Activated CD8-positive, alpha-beta T cell treated with anti-CD3 and anti-CD28 coated beads for 36 hours (primary cell): ENCODE data around the gene SMIM17. TPM values are rescaled to one million over a fixed set of nuclear protein-coding genes. Genes with fewer than 3 reads are reported as not detected.

Experiments used
- ATAC-seq: fragments of 200-7000 bp; cut with Tn5 transposase; one replicate; pipeline ENCODE4 v1.10.0; 2021; ENCODE audit warnings: mild to moderate bottlenecking, moderate library complexity
- CTCF ChIA-PET: fragments of 350-600 bp; sonication (Branson Sonifier 250); formaldehyde crosslinking; loops from one replicate; lab custom pipeline; 2021; ENCODE audit warnings: antibody characterized with exemption; lab: Charles Lee
- POLR2A ChIA-PET: fragments of 350-600 bp; sonication (Branson Sonifier 250); formaldehyde crosslinking; loops from one replicate; lab custom pipeline; 2021; ENCODE audit warnings: antibody characterized with exemption; lab: Charles Lee
- DNase-seq: peaks from one replicate; pipeline ENCODE4 v3.0.0-alpha.2; 2020
- H3K27ac Mint-ChIP-seq: one replicate; pipeline ENCODE4 v1.8.0; 2021; ENCODE audit warnings: mild to moderate bottlenecking, mixed read lengths
- H3K27me3 Mint-ChIP-seq: one replicate; pipeline ENCODE4 v1.8.0; 2021; ENCODE audit warnings: mixed read lengths
- H3K36me3 Mint-ChIP-seq: one replicate; pipeline ENCODE4 v1.8.0; 2021; ENCODE audit warnings: low read depth, mixed read lengths
- H3K4me1 Mint-ChIP-seq: one replicate; pipeline ENCODE4 v1.8.0; 2021; ENCODE audit warnings: low read depth, mixed read lengths
- H3K4me3 Mint-ChIP-seq: one replicate; pipeline ENCODE4 v1.8.0; 2021; ENCODE audit warnings: mild to moderate bottlenecking, moderate library complexity, mixed read lengths
- H3K9me3 Mint-ChIP-seq: one replicate; pipeline ENCODE4 v1.8.0; 2021; ENCODE audit warnings: mixed read lengths
- intact Hi-C: fragments of 100-400 bp; cut with micrococcal nuclease; formaldehyde crosslinking; loops from one replicate; pipeline ENCODE4 v1.10.0; 2022
- total RNA-seq, 2 experiments: library from RNA; stranded (reverse); gene quantifications; one replicate each; pipeline ENCODE4 v1.2.3, GENCODE V29; 2021
- TF ChIP-seq, protein P1 (sequence below): fragments of 200-600 bp; IDR thresholded peaks from one replicate; pipeline ENCODE4 v1.8.0; 2022; ENCODE audit warnings: antibody characterized with exemption, mild to moderate bottlenecking

The SMIM17 gene
- not detected for total RNA-seq

DNA sequence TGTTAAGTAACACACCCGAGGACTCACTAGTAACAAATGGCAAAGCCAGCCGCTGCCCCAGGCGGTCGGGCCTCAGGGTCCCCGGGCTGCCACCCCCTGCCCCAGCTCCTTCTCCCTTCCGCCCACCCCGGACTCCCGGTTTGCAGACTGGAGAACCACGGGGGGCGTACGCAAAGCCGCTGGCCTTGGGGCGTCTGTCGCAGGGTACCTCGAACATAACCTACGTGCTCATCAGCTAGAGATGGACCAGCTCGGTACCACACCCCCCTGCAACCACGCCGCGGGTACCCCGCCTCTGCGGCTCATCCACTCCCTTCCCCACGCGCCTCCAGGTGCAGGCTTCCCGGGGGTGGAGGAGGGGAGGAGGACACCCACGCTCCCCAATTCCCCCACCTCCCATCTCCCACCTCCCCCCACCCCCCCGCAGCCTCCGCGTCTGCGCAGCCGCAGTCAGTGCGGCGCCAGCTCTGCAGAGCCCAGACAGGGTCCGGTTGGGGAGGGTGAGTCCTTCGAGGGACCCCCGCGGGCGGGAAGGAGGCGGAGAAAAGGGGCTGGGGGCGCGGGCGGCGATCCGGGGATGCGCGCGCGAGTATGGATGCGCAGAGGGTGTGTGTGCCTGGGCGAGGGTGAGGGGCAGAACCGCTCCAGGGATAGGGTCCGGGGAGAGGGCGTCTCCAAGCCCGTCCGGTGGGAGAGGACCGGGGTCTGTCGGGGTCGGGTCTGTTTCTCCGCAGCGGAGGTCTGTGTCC, at the start of gene SMIM17:
Gene SMIM17 (plus strand): TSS at position 449 of the 749 bp plus-strand sequence. CDS start 2,509 bp downstream, outside the sequence.
- Mint-ChIP-seq H3K36me3 (peaks cover 27% of the 10 kb centered on the region), H3K27me3 (peaks cover 16% of the 10 kb centered on the region), H3K4me1 (no peaks in the 10 kb centered on the region), H3K4me3 (no peak within 1 kb of the TSS), H3K9me3 (peaks cover 57% of the 10 kb centered on the region), H3K27ac (no peak within 1 kb of the TSS)
- POLR2A ChIA-PET: interaction anchor here (1.1 kb wide), 1 partner anchor 12 kb away, joined by 3 read pairs; no protein-coding TSS in a partner anchor
- ATAC-seq: no peak
- DNase-seq: no peak
- TF ChIP-seq, protein P1, sequence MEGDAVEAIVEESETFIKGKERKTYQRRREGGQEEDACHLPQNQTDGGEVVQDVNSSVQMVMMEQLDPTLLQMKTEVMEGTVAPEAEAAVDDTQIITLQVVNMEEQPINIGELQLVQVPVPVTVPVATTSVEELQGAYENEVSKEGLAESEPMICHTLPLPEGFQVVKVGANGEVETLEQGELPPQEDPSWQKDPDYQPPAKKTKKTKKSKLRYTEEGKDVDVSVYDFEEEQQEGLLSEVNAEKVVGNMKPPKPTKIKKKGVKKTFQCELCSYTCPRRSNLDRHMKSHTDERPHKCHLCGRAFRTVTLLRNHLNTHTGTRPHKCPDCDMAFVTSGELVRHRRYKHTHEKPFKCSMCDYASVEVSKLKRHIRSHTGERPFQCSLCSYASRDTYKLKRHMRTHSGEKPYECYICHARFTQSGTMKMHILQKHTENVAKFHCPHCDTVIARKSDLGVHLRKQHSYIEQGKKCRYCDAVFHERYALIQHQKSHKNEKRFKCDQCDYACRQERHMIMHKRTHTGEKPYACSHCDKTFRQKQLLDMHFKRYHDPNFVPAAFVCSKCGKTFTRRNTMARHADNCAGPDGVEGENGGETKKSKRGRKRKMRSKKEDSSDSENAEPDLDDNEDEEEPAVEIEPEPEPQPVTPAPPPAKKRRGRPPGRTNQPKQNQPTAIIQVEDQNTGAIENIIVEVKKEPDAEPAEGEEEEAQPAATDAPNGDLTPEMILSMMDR: no peak
- intact Hi-C loops: no loop called here
- CTCF ChIA-PET: no interaction called here

GRCh38 chr19:56594446-56594782, 48.5 kb upstream of the SMIM17 start:
- peaks cover 35% of the 10 kb centered on the region for H3K9me3 Mint-ChIP-seq
- intact Hi-C loops: no loop called here
- peaks cover 30% of the 10 kb centered on the region for H3K36me3 Mint-ChIP-seq
- H3K27ac Mint-ChIP-seq: peak overlapping the region; percentile 75
- CTCF ChIA-PET: no interaction called here
- H3K27me3 Mint-ChIP-seq: no peaks in the 10 kb centered on the region
- H3K4me3 Mint-ChIP-seq: peak overlapping the region; percentile 83
- DNase-seq: no peak
- TF ChIP-seq, protein P1: no peak
- H3K4me1 Mint-ChIP-seq: peaks cover 6% of the 10 kb centered on the region
- POLR2A ChIA-PET: interaction anchor here (1.0 kb wide), 1 partner anchor 28 kb away, joined by 3 read pairs; the partner anchor contains the start of gene ZNF470
- ATAC-seq: no peak

DNA sequence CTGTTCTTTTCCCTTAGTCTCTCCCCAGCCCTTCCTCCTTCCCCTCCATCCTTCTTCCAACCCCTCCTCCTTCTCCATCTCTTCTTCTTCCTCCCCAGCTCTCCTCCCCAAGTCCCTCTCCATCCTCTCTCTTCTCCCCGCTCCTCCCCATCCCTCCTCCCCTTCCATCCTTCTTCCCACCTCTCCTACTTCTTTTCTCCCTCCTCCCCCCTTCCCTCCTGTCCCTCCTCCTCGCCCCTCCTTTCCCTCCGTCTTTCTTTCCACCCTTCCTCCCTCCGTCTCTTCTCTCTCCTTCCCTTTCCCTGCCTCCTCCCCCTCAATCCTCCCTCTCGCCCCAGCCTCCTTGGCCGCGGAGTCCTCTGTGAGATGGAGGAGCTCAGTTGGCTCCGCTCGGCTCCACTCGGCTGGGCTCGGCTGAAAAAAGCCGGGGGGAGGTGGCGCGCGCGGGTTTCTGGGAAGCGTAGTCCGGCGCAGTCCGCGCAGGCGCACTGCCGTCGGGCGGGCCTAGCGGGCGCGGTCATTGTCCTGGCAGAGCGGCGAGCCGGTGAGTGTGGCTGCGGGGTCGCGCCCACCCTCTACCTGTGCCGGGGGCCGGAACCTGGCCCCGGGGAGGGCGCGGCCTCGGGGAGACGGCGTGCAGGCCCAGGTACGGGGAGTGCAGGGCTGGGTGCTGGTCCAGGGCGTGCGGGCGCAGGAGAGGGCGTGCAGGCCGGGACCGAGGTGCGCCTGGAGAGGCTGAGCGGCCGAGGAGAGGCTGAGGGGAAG, 48.0 kb upstream of the SMIM17 start, which contains the start of gene ZNF71:
Gene ZNF71 (plus strand): TSS at position 520 of the 765 bp plus-strand sequence. CDS start 6,257 bp downstream, outside the sequence.
- H3K4me3 Mint-ChIP-seq: peak within 1 kb of the TSS; percentile 83
- H3K9me3 Mint-ChIP-seq: peaks cover 35% of the 10 kb centered on the region
- no peaks in the 10 kb centered on the region for H3K27me3 Mint-ChIP-seq
- H3K36me3 Mint-ChIP-seq: peaks cover 32% of the 10 kb centered on the region
- DNase-seq (peak; percentile 93), ATAC-seq (peak; percentile 98)
- peak within 1 kb of the TSS; percentile 75 for H3K27ac Mint-ChIP-seq
- intact Hi-C loops: no loop called here
- peaks cover 6% of the 10 kb centered on the region for H3K4me1 Mint-ChIP-seq
- TF ChIP-seq, protein P1: no peak
- ChIA-PET CTCF (no interaction called here), POLR2A (interaction anchor here (0.7 to 1.0 kb wide), 2 partner anchors 28 to 1057 kb away, joined by 3 read pairs; partner anchors contain the start of gene ZNF470)

DNA sequence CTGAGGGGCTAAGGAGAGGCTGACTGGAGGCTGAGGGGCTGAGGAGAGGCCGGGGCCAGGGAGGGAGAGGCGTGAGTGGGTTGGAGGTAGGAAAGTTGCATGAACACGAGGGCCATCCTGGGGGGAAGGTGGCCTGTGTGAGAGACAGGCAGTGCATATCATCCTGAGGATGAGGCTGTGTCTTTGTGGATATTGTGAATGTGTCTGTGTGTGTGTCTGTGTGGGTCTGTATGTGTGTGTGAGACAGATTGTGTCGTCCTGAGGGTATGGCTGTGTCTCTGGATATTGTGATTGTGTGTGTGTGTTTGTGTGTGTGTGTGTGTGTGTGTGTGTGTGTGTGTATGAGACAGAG, 47.4 kb upstream of the SMIM17 start:
- ATAC-seq: peak; percentile 40
- H3K9me3 Mint-ChIP-seq: peaks cover 37% of the 10 kb centered on the region
- TF ChIP-seq, protein P1: no peak
- no peak for DNase-seq
- ChIA-PET POLR2A (interaction anchor here (0.7 kb wide), 1 partner anchor 1056 kb away, joined by 3 read pairs; no protein-coding TSS in a partner anchor), CTCF (no interaction called here)
- H3K27me3 Mint-ChIP-seq: no peaks in the 10 kb centered on the region
- peak overlapping the region; percentile 83 for H3K4me3 Mint-ChIP-seq
- peaks cover 8% of the 10 kb centered on the region for H3K4me1 Mint-ChIP-seq
- peaks cover 34% of the 10 kb centered on the region for H3K36me3 Mint-ChIP-seq
- H3K27ac Mint-ChIP-seq: peak overlapping the region; percentile 75
- intact Hi-C loops: no loop called here
